Activated naive CD4-positive, alpha-beta T cell treated with anti-CD3 and anti-CD28 coated beads, Interleukin-2, amount 10 ng/mL, durations not matched to agents 7 days and 5 days (primary cell): ENCODE data around the gene CARD10.
A peak's percentile ranks its signal among the peaks of the same experiment; 100 is the strongest.
"Not testable (repeated sequence)": the region's sequence is repeated elsewhere in the genome, so short reads cannot be mapped to it uniquely, and the experiment has no call there.

Experiments used
- CTCF ChIA-PET: fragments of 350-600 bp; sonication (Branson Sonifier 250); formaldehyde crosslinking; loops from one replicate; lab custom pipeline; 2021; ENCODE audit warnings: antibody characterized with exemption; lab: Charles Lee
- DNase-seq: peaks from one replicate; pipeline ENCODE4 v3.0.0-alpha.2; 2020
- H3K27ac Mint-ChIP-seq: one replicate; pipeline ENCODE4 v1.8.0; 2021; ENCODE audit warnings: mild to moderate bottlenecking, moderate library complexity, mixed read lengths
- H3K27me3 Mint-ChIP-seq: one replicate; pipeline ENCODE4 v1.8.0; 2021; ENCODE audit warnings: mild to moderate bottlenecking, mixed read lengths
- H3K36me3 Mint-ChIP-seq: one replicate; pipeline ENCODE4 v1.8.0; 2021; ENCODE audit warnings: mixed read lengths
- H3K4me1 Mint-ChIP-seq: one replicate; pipeline ENCODE4 v1.8.0; 2021; ENCODE audit warnings: mixed read lengths
- H3K4me3 Mint-ChIP-seq: one replicate; pipeline ENCODE4 v1.8.0; 2021; ENCODE audit warnings: mild to moderate bottlenecking, moderate library complexity, mixed read lengths
- H3K9me3 Mint-ChIP-seq: one replicate; pipeline ENCODE4 v1.8.0; 2021; ENCODE audit warnings: mixed read lengths

Gene CARD10

GRCh38 chr22:37527952-37528351, 8.7 kb upstream of the CARD10 start:
- H3K4me3 Mint-ChIP-seq, H3K27ac Mint-ChIP-seq, DNase-seq, H3K9me3 Mint-ChIP-seq, H3K36me3 Mint-ChIP-seq, H3K4me1 Mint-ChIP-seq: not testable (repeated sequence)
- CTCF ChIA-PET: interaction anchor here (0.6 to 1.2 kb wide), 2 partner anchors 39 to 52 kb away, joined by 3 read pairs; partner anchors contain the start of gene LGALS2
- peaks cover 59% of the 10 kb centered on the region for H3K27me3 Mint-ChIP-seq

GRCh38 chr22:37527081-37527752, 8.0 kb upstream of the CARD10 start:
- peaks cover 59% of the 10 kb centered on the region for H3K27me3 Mint-ChIP-seq
- not testable (repeated sequence) for H3K27ac Mint-ChIP-seq, DNase-seq, H3K4me3 Mint-ChIP-seq, H3K9me3 Mint-ChIP-seq, H3K4me1 Mint-ChIP-seq, H3K36me3 Mint-ChIP-seq
- CTCF ChIA-PET: interaction anchor here (0.6 to 1.2 kb wide), 2 partner anchors 9 to 53 kb away, joined by 3 to 4 read pairs; partner anchors contain the start of gene LGALS2

GRCh38 chr22:37526376-37526775, 7.2 kb upstream of the CARD10 start:
- H3K9me3 Mint-ChIP-seq: no peaks in the 10 kb centered on the region
- no peak overlapping the region for H3K4me3 Mint-ChIP-seq
- peaks cover 2% of the 10 kb centered on the region for H3K4me1 Mint-ChIP-seq
- CTCF ChIA-PET: no interaction called here
- no peak overlapping the region for H3K27ac Mint-ChIP-seq
- no peak for DNase-seq
- H3K36me3 Mint-ChIP-seq: no peaks in the 10 kb centered on the region
- H3K27me3 Mint-ChIP-seq: peaks cover 65% of the 10 kb centered on the region

- DNase-seq: no peak
- peaks cover 2% of the 10 kb centered on the region for H3K4me1 Mint-ChIP-seq
- H3K4me3 Mint-ChIP-seq: no peak overlapping the region
- no peak overlapping the region for H3K27ac Mint-ChIP-seq
- no peaks in the 10 kb centered on the region for H3K9me3 Mint-ChIP-seq
- H3K27me3 Mint-ChIP-seq: peaks cover 66% of the 10 kb centered on the region
- CTCF ChIA-PET: no interaction called here
- no peaks in the 10 kb centered on the region for H3K36me3 Mint-ChIP-seq
Observed at GRCh38 chr22:37525746-37526350, 6.6 kb upstream of the CARD10 start.

GRCh38 chr22:37525073-37525745, 6.0 kb upstream of the CARD10 start:
- no peak for DNase-seq
- Mint-ChIP-seq H3K9me3 (no peaks in the 10 kb centered on the region), H3K4me3 (no peak overlapping the region), H3K27me3 (peaks cover 71% of the 10 kb centered on the region), H3K36me3 (no peaks in the 10 kb centered on the region), H3K27ac (no peak overlapping the region), H3K4me1 (peaks cover 2% of the 10 kb centered on the region)
- CTCF ChIA-PET: no interaction called here

GRCh38 chr22:37522482-37522881, 3.3 kb upstream of the CARD10 start:
- CTCF ChIA-PET: no interaction called here
- H3K27me3 Mint-ChIP-seq: peaks cover 88% of the 10 kb centered on the region
- H3K9me3 Mint-ChIP-seq: no peaks in the 10 kb centered on the region
- no peak overlapping the region for H3K4me3 Mint-ChIP-seq
- no peak overlapping the region for H3K27ac Mint-ChIP-seq
- H3K4me1 Mint-ChIP-seq: peaks cover 6% of the 10 kb centered on the region
- DNase-seq: no peak
- H3K36me3 Mint-ChIP-seq: no peaks in the 10 kb centered on the region

GRCh38 chr22:37521236-37521739, 2.1 kb upstream of the CARD10 start:
- CTCF ChIA-PET: no interaction called here
- Mint-ChIP-seq H3K4me1 (peaks cover 6% of the 10 kb centered on the region), H3K4me3 (no peak overlapping the region), H3K27ac (no peak overlapping the region), H3K27me3 (peaks cover 87% of the 10 kb centered on the region), H3K36me3 (no peaks in the 10 kb centered on the region), H3K9me3 (no peaks in the 10 kb centered on the region)
- no peak for DNase-seq

GRCh38 chr22:37520776-37521191, 1.6 kb upstream of the CARD10 start:
- peaks cover 6% of the 10 kb centered on the region for H3K4me1 Mint-ChIP-seq
- H3K27me3 Mint-ChIP-seq: peaks cover 86% of the 10 kb centered on the region
- no peak for DNase-seq
- H3K4me3 Mint-ChIP-seq: no peak overlapping the region
- H3K9me3 Mint-ChIP-seq: no peaks in the 10 kb centered on the region
- H3K36me3 Mint-ChIP-seq: no peaks in the 10 kb centered on the region
- CTCF ChIA-PET: no interaction called here
- H3K27ac Mint-ChIP-seq: no peak overlapping the region

- CTCF ChIA-PET: interaction anchor here (0.6 kb wide), 1 partner anchor 9 kb away, joined by 4 read pairs; no protein-coding TSS in a partner anchor
- DNase-seq: no peak
- no peaks in the 10 kb centered on the region for H3K36me3 Mint-ChIP-seq
- H3K27ac Mint-ChIP-seq: no peak overlapping the region
- peak overlapping the region; percentile 45 for H3K4me3 Mint-ChIP-seq
- H3K4me1 Mint-ChIP-seq: peaks cover 6% of the 10 kb centered on the region
- H3K9me3 Mint-ChIP-seq: no peaks in the 10 kb centered on the region
- peaks cover 86% of the 10 kb centered on the region for H3K27me3 Mint-ChIP-seq
Observed at GRCh38 chr22:37518509-37519267, 527 bp downstream of the CARD10 start.

GRCh38 chr22:37517826-37518450, 1.3 kb downstream of the CARD10 start:
- CTCF ChIA-PET: interaction anchor here (0.6 kb wide), 1 partner anchor 9 kb away, joined by 4 read pairs; no protein-coding TSS in a partner anchor
- no peak for DNase-seq
- Mint-ChIP-seq H3K36me3 (no peaks in the 10 kb centered on the region), H3K9me3 (no peaks in the 10 kb centered on the region), H3K27me3 (peaks cover 86% of the 10 kb centered on the region), H3K4me1 (peaks cover 6% of the 10 kb centered on the region), H3K4me3 (peak overlapping the region; percentile 45), H3K27ac (no peak overlapping the region)

- H3K4me3 Mint-ChIP-seq: no peak overlapping the region
- peaks cover 6% of the 10 kb centered on the region for H3K4me1 Mint-ChIP-seq
- no peaks in the 10 kb centered on the region for H3K36me3 Mint-ChIP-seq
- H3K27ac Mint-ChIP-seq: no peak overlapping the region
- no peak for DNase-seq
- no peaks in the 10 kb centered on the region for H3K9me3 Mint-ChIP-seq
- CTCF ChIA-PET: no interaction called here
- peaks cover 83% of the 10 kb centered on the region for H3K27me3 Mint-ChIP-seq
Observed at GRCh38 chr22:37516456-37516855, 2.8 kb downstream of the CARD10 start.

- peaks cover 83% of the 10 kb centered on the region for H3K27me3 Mint-ChIP-seq
- no peak overlapping the region for H3K27ac Mint-ChIP-seq
Observed at GRCh38 chr22:37515901-37516300, 3.3 kb downstream of the CARD10 start.

GRCh38 chr22:37514526-37515051, 4.6 kb downstream of the CARD10 start:
- Mint-ChIP-seq H3K4me1 (peaks cover 6% of the 10 kb centered on the region), H3K27ac (no peak overlapping the region), H3K9me3 (no peaks in the 10 kb centered on the region), H3K36me3 (no peaks in the 10 kb centered on the region), H3K27me3 (peaks cover 79% of the 10 kb centered on the region), H3K4me3 (no peak overlapping the region)
- CTCF ChIA-PET: no interaction called here
- DNase-seq: no peak

More at GRCh38 chr22:37515901-37516300, 3.3 kb downstream of the CARD10 start:
- Mint-ChIP-seq H3K4me1 (peaks cover 6% of the 10 kb centered on the region), H3K9me3 (no peaks in the 10 kb centered on the region), H3K36me3 (no peaks in the 10 kb centered on the region), H3K4me3 (no peak overlapping the region)
- CTCF ChIA-PET: no interaction called here
- DNase-seq: no peak
